HPDE6-E6E7 (cell line): Measurements from ENCODE around the gene AFF3.

ENCODE experiments used
- DNase-seq: peaks from one replicate; pipeline ENCODE4 v3.0.0; 2011; ENCODE audit warnings: missing footprints; ENCODE audit errors: extremely low spot score

The AFF3 gene

GRCh38 chr2:100071335-100072043 lies 70.9 kb downstream of the AFF3 start:
- DNase-seq: no peak

GRCh38 chr2:100070078-100070477 lies 72.3 kb downstream of the AFF3 start:
- peak; percentile 27 for DNase-seq

GRCh38 chr2:100068395-100068794 lies 74.0 kb downstream of the AFF3 start:
- DNase-seq: no peak

GRCh38 chr2:100067784-100068183 lies 74.6 kb downstream of the AFF3 start:
- no peak for DNase-seq

- DNase-seq: no peak
Measured at GRCh38 chr2:100066856-100067255, 75.5 kb downstream of the AFF3 start.

GRCh38 chr2:100066246-100066645 lies 76.1 kb downstream of the AFF3 start:
- DNase-seq: no peak

GRCh38 chr2:100064592-100065428 lies 77.6 kb downstream of the AFF3 start:
- no peak for DNase-seq

- DNase-seq: no peak
Measured at GRCh38 chr2:100064165-100064564, 78.2 kb downstream of the AFF3 start.

- DNase-seq: no peak
Measured at GRCh38 chr2:100063459-100063953, 78.9 kb downstream of the AFF3 start.

GRCh38 chr2:100062336-100062735 lies 80.1 kb downstream of the AFF3 start:
- no peak for DNase-seq

GRCh38 chr2:100060875-100061274 lies 81.5 kb downstream of the AFF3 start:
- no peak for DNase-seq

- DNase-seq: no peak
Measured at GRCh38 chr2:100059638-100060037, 82.8 kb downstream of the AFF3 start.

GRCh38 chr2:100057901-100058261 lies 84.5 kb downstream of the AFF3 start:
- no peak for DNase-seq

GRCh38 chr2:100054426-100054825 lies 88.0 kb downstream of the AFF3 start:
- no peak for DNase-seq

- no peak for DNase-seq
Measured at GRCh38 chr2:100053087-100053885, 89.1 kb downstream of the AFF3 start.

- DNase-seq: no peak
Measured at GRCh38 chr2:100052650-100053049, 89.7 kb downstream of the AFF3 start.

- DNase-seq: no peak
Measured at GRCh38 chr2:100051253-100051652, 91.1 kb downstream of the AFF3 start.

GRCh38 chr2:100050685-100051084 lies 91.7 kb downstream of the AFF3 start:
- DNase-seq: no peak

- no peak for DNase-seq
Measured at GRCh38 chr2:100046961-100047947, 95.1 kb downstream of the AFF3 start.

GRCh38 chr2:100045000-100045399 lies 97.4 kb downstream of the AFF3 start:
- DNase-seq: no peak

- no peak for DNase-seq
Measured at GRCh38 chr2:100043891-100044255, 98.5 kb downstream of the AFF3 start.
